Osteocyte (in vitro differentiated cells): ENCODE measurements around the gene KIAA1217. TPM values are rescaled to one million over a fixed set of nuclear protein-coding genes. Genes with fewer than 3 reads are reported as not detected.

Experiments
- DNase-seq: peaks from one replicate; pipeline ENCODE4 v3.0.0; 2021; ENCODE audit warnings: mixed read lengths; ENCODE audit not compliant: unreplicated experiment; ENCODE audit errors: extremely low spot score
- H3K27ac Mint-ChIP-seq: one replicate; pipeline ENCODE4 v1.8.0; 2021; ENCODE audit warnings: mild to moderate bottlenecking, mixed read lengths; ENCODE audit not compliant: unreplicated experiment
- H3K27me3 Mint-ChIP-seq: one replicate; pipeline ENCODE4 v1.8.0; 2021; ENCODE audit warnings: mixed read lengths; ENCODE audit not compliant: unreplicated experiment
- H3K36me3 Mint-ChIP-seq: one replicate; pipeline ENCODE4 v1.8.0; 2021; ENCODE audit warnings: mixed read lengths; ENCODE audit not compliant: unreplicated experiment
- H3K4me1 Mint-ChIP-seq: one replicate; pipeline ENCODE4 v1.8.0; 2021; ENCODE audit warnings: mixed read lengths; ENCODE audit not compliant: unreplicated experiment
- H3K4me3 Mint-ChIP-seq: one replicate; pipeline ENCODE4 v1.8.0; 2021; ENCODE audit warnings: mild to moderate bottlenecking, moderate library complexity, mixed read lengths; ENCODE audit not compliant: unreplicated experiment
- H3K9me3 Mint-ChIP-seq: one replicate; pipeline ENCODE4 v1.8.0; 2021; ENCODE audit warnings: mixed read lengths; ENCODE audit not compliant: unreplicated experiment
- total RNA-seq: library from RNA; stranded (reverse); gene quantifications from 2 replicates; pipeline ENCODE4 v1.2.1, GENCODE V29; 2021
- TF ChIP-seq, protein P1 (sequence below): fragments of 200-600 bp; sonication (generic); IDR thresholded peaks from 2 replicates; pipeline ENCODE4 v1.5.0; 2021; ENCODE audit warnings: antibody characterized with exemption, mild to moderate bottlenecking, moderate library complexity

The KIAA1217 gene
- total RNA-seq, 1 donor from 2014 or later = 2.8 TPM

DNA sequence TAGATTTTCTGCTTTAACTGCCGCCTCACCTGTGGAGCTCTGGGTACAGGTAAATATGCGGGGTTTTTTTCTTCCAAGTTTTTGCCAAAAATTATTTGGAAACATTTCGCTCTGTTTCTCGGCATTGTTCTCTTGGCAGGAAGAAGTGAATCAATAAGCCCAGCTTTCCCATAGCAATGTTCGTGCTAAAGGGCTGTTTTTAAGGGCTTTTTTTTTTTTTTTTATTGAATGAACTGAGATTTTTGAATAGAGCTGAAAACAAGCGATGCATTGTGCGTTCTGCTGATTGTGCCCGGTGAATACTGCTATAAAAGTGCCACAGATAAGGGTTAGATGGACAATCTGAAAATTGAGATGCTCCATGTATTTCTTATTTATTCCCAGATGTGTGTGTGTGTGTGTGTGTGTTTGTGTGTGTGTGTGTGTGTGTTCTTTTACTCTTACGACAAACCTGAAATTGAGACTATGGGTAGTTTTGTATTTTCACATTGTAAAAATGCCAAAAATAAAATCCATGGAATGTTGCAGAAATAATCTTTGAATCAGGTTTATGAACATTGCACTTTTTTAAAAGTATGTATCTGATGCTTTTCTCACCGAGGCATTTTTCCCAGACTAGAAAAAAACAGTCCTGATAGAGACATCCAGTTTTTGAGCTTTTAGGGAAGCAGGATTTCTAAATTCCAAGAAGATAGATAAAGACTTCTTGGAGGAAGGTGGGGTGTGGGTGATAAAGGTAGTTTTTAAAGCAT is 30.5 kb downstream of the KIAA1217 start:
- Mint-ChIP-seq H3K36me3 (no peaks in the 10 kb centered on the region), H3K9me3 (no peaks in the 10 kb centered on the region), H3K4me3 (no peak overlapping the region), H3K27me3 (peaks cover 7% of the 10 kb centered on the region), H3K27ac (no peak overlapping the region), H3K4me1 (no peaks in the 10 kb centered on the region)
- DNase-seq = no peak
- TF ChIP-seq, protein P1, sequence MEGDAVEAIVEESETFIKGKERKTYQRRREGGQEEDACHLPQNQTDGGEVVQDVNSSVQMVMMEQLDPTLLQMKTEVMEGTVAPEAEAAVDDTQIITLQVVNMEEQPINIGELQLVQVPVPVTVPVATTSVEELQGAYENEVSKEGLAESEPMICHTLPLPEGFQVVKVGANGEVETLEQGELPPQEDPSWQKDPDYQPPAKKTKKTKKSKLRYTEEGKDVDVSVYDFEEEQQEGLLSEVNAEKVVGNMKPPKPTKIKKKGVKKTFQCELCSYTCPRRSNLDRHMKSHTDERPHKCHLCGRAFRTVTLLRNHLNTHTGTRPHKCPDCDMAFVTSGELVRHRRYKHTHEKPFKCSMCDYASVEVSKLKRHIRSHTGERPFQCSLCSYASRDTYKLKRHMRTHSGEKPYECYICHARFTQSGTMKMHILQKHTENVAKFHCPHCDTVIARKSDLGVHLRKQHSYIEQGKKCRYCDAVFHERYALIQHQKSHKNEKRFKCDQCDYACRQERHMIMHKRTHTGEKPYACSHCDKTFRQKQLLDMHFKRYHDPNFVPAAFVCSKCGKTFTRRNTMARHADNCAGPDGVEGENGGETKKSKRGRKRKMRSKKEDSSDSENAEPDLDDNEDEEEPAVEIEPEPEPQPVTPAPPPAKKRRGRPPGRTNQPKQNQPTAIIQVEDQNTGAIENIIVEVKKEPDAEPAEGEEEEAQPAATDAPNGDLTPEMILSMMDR = no peak

- Mint-ChIP-seq H3K27ac (no peak overlapping the region), H3K36me3 (no peaks in the 10 kb centered on the region), H3K4me1 (no peaks in the 10 kb centered on the region), H3K27me3 (peaks cover 7% of the 10 kb centered on the region), H3K4me3 (no peak overlapping the region), H3K9me3 (no peaks in the 10 kb centered on the region)
- no peak for DNase-seq
- TF ChIP-seq, protein P1 = no peak
Observed at GRCh38 chr10:24240041-24240751, 31.3 kb downstream of the KIAA1217 start.

GRCh38 chr10:24241536-24242040 is 32.6 kb downstream of the KIAA1217 start:
- DNase-seq = no peak
- Mint-ChIP-seq H3K36me3 (no peaks in the 10 kb centered on the region), H3K4me3 (no peak overlapping the region), H3K4me1 (no peaks in the 10 kb centered on the region), H3K9me3 (no peaks in the 10 kb centered on the region), H3K27ac (no peak overlapping the region), H3K27me3 (peaks cover 7% of the 10 kb centered on the region)
- TF ChIP-seq, protein P1 = no peak

GRCh38 chr10:24242562-24242961 is 33.6 kb downstream of the KIAA1217 start:
- H3K27ac Mint-ChIP-seq = no peak overlapping the region
- H3K4me3 Mint-ChIP-seq = no peak overlapping the region
- peaks cover 6% of the 10 kb centered on the region for H3K27me3 Mint-ChIP-seq
- TF ChIP-seq, protein P1 = no peak
- DNase-seq = no peak
- H3K9me3 Mint-ChIP-seq = no peaks in the 10 kb centered on the region
- no peaks in the 10 kb centered on the region for H3K4me1 Mint-ChIP-seq
- no peaks in the 10 kb centered on the region for H3K36me3 Mint-ChIP-seq

DNA sequence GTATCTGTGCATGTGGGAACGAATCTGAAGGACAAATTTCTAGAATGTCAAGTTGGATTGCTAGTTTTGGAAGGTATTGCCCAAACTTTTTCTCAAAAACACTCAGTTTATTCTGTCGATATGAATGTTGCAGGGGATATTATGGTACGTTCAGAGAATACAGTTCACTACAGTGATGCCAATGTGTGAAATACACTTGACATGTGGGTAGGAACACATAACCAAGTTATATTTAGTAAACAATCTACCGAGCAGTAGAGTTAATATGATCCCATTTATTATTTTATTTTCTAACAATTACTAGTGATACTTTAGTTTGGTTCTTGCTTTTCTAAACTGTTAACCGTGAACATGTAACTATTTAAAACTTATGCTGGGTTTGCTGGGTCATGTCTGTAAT is 37.4 kb downstream of the KIAA1217 start:
- H3K27me3 Mint-ChIP-seq = no peaks in the 10 kb centered on the region
- TF ChIP-seq, protein P1 = no peak
- no peaks in the 10 kb centered on the region for H3K9me3 Mint-ChIP-seq
- no peak overlapping the region for H3K27ac Mint-ChIP-seq
- DNase-seq = no peak
- H3K4me3 Mint-ChIP-seq = no peak overlapping the region
- no peaks in the 10 kb centered on the region for H3K36me3 Mint-ChIP-seq
- H3K4me1 Mint-ChIP-seq = no peaks in the 10 kb centered on the region
